NB4 (cell line): ENCODE measurements around the gene MYADML2.

Source experiments
- DNase-seq: peaks from one replicate; pipeline ENCODE4 v3.0.0; 2010; ENCODE audit warnings: low read depth
- H3K4me3 ChIP-seq: one replicate; pipeline ENCODE4 v1.5.1; 2011; ENCODE audit warnings: mild to moderate bottlenecking, low read depth, low read length, moderate library complexity
- MYC ChIP-seq: IDR thresholded peaks from 2 replicates; pipeline ENCODE4 v1.6.1; 2011; ENCODE audit warnings: low read depth, low read length
- POLR2A ChIP-seq: IDR thresholded peaks from 2 replicates; pipeline ENCODE4 v1.6.1; 2011; ENCODE audit warnings: mild to moderate bottlenecking; ENCODE audit not compliant: insufficient read length; ENCODE audit errors: extremely low read depth
- TF ChIP-seq, protein P1 (sequence below): IDR thresholded peaks from 2 replicates; pipeline ENCODE4 v1.6.1; 2011; ENCODE audit warnings: low read depth, low read length
- TF ChIP-seq, protein P2 (sequence below): IDR thresholded peaks from one replicate; pipeline ENCODE4 v1.5.1; 2012; ENCODE audit warnings: low read depth, low read length

The MYADML2 gene

DNA sequence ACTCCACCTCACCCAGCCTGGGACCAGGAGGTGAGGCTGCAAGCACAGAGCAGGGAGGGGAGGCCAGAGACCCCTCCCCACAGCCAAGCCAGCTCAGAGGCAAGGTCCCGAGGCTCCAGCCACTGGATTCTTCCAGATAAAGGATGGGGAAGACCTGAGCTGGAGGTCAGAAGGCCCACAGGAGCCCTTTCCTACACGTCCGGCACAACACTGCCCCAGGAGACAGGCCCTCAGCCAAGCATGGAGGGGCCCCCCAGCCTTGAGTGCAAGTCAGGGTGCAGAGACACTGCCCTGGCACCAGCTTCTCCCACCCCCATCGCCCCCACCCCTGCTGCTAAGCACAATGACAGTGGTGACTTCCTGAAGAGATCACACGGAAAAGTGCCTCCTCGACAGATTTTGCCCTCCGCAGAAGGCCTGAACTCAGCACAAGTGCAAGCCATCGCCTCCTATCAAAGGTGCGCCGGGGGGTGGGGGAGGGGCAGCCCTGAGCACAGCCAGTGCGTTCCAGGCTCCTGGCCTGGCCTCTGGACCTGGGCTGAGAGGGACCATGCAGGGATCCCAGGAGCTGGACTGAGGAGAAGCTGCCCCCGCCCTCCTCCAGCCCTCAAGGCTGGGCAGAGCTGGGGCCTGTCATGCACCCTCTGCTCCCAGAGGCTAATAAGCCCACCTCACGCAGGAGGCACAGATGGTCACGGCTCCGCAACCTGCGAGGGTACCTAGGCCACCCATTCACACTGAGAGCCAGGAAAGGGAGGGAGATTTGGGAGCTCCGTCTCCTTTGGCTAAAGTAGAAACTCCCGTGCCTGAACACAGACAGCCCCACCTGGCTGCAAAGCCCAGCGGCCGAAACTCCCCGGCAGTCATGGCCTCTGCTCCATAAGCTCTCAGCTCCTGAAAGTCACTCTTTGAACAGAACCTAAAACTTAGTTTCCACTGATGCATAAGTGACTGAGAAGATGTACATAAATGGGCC is 22.2 kb downstream of the MYADML2 start:
- H3K4me3 ChIP-seq = peak overlapping the region; percentile 72
- TF ChIP-seq MYC (no peak), POLR2A (no peak)
- TF ChIP-seq, protein P1, sequence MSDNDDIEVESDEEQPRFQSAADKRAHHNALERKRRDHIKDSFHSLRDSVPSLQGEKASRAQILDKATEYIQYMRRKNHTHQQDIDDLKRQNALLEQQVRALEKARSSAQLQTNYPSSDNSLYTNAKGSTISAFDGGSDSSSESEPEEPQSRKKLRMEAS = no peak
- TF ChIP-seq, protein P2, sequence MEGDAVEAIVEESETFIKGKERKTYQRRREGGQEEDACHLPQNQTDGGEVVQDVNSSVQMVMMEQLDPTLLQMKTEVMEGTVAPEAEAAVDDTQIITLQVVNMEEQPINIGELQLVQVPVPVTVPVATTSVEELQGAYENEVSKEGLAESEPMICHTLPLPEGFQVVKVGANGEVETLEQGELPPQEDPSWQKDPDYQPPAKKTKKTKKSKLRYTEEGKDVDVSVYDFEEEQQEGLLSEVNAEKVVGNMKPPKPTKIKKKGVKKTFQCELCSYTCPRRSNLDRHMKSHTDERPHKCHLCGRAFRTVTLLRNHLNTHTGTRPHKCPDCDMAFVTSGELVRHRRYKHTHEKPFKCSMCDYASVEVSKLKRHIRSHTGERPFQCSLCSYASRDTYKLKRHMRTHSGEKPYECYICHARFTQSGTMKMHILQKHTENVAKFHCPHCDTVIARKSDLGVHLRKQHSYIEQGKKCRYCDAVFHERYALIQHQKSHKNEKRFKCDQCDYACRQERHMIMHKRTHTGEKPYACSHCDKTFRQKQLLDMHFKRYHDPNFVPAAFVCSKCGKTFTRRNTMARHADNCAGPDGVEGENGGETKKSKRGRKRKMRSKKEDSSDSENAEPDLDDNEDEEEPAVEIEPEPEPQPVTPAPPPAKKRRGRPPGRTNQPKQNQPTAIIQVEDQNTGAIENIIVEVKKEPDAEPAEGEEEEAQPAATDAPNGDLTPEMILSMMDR = no peak
- peak; percentile 56 for DNase-seq

DNA sequence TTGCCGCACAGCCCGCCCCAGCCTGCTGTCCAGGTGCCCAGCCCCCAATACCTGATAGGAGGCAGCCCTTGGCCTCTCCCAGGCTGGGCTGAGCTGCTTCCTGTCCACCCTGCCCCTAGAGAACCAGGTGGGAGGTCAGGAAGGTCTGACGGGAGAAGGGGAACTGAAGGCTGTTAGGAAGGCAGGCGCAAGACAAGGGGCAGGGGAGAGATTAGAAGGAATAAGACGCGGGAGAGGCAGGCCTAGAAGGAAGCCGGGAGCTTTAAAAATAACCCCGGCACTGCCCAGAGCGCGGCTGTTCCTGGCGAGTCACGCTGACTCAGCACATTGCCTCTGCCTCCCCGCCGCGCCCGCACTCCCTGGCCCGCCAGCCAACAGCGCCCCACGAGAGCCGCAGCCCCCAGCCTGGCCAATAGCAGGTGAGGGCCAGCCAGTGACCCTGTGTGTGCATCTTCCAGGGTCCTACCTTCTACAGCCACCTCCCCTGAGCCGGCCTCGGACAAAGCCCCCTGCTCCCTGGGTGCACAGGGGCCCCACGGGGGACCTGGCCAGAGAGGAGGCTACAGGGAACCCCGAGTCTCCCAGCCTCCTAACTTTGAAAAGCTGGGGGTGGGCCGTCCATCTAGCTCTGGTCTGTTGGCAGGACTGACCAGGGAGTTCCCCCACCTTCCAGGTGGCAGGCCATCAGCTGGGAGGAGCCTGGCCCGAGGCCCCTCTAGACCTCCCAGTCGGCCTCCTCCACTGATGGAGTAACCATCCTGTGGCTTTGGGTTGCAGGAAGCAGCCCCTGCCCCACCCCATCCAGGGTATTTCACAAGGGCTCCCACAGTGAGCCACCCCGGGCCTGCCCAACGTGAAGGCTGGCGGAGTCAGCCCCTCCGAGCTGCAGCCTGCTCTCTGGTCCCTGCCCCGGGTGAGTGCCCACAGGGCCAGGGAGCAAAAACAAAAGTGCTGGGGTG is 23.5 kb downstream of the MYADML2 start:
- H3K4me3 ChIP-seq = peak overlapping the region; percentile 72
- DNase-seq = peak; percentile 96

DNA sequence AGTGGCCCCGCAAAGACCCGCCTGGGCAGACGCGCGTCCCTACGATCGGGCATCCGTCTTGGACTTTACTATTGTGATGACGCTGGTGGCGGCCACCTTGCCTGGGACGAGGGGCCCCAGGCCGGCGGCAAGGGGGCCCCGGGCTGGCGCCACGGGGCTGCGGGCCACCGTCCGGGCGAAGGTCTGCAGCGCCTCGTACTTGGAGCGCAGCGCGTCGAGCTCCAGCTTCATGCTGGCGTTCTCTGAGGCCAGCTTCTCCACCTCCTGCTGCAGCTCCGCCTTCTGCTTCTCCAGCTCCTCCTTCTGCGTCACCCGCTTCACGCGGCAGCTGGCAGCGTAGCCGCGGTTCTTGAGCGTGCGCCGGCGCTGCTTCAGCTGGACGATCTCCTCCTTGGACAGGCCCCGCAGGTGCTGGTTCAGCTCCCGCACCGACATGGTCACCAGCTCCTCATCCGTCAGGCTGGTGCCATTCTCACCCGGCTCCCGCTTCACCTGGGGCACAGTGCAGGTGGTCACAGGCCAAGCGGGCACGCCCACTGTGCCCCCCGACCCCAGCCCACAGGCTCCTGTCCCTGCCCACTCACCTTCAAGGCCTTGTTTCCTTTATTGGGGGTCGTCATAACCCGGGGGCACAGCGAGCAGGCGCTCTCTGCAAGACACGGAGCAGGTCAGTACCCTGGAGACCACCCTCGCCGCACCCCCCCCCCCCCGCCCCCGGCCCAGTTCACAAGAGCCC is 24.3 kb downstream of the MYADML2 start:
- no peak for TF ChIP-seq POLR2A
- TF ChIP-seq, protein P1 = no peak
- TF ChIP-seq MYC = no peak
- TF ChIP-seq, protein P2 = no peak
- H3K4me3 ChIP-seq = peak overlapping the region; percentile 59
- no peak for DNase-seq

More for the DNA sequence above, 23.5 kb downstream of the MYADML2 start:
- TF ChIP-seq, protein P1 = peak; percentile 40; the same call in 1 of the 2 replicates
- TF ChIP-seq MYC (peak; percentile 27; the same call in 1 of the 2 replicates), POLR2A (no peak)
- TF ChIP-seq, protein P2 = no peak

DNA sequence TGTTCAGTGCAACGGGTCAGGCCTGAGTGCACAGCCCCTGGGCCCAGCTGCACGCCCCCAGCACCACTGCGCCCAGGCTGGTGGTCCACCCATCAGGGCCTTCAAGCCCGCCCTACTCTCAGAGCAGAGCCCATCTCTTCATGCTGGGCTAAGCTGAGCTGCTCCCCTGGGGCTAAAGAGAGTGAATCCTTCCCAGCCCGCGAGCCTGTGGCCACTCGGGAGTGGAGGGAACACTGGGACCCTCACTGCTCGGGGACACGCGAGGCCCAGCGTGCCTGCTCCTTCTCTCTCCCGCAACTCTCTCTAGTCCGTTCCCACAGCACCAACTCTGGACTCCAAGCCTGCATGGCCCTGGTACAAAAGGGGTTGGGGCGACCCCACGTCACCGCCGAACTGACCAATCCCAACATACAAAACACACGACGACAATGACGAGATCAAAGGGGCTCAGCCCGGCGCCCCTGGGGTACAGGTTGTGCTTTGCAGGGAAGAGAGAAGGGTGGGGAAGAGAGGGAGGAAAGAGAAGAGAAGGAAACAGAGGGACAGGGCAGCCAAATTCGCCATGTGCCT is 25.0 kb downstream of the MYADML2 start:
- TF ChIP-seq, protein P1 = no peak
- no peak for TF ChIP-seq MYC
- TF ChIP-seq POLR2A = no peak
- TF ChIP-seq, protein P2 = no peak
- no peak for DNase-seq
- no peak overlapping the region for H3K4me3 ChIP-seq

DNA sequence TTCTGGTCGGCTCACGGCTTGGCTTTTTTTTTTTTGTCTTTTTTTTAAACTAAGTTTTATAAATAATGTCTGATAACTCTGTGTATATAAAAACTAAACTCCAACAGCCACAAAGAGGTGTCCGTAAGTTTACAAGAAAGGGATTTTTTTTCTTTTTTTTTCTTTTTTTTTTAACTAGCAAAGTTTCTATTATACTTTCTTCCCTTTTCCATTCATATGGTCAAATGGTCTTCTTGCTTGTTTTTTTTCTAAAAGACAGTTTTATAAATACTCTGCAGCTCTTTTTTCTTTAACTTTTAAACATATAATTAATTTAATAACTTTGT is 25.5 kb downstream of the MYADML2 start:
- no peak for DNase-seq
- no peak overlapping the region for H3K4me3 ChIP-seq
- TF ChIP-seq, protein P2 = no peak
- TF ChIP-seq POLR2A (no peak), MYC (no peak)
- TF ChIP-seq, protein P1 = no peak
